DND-41 (cell line): ENCODE measurements around the gene METTL2B.
A peak's percentile ranks its signal among the peaks of the same experiment; 100 is the strongest.
"Not testable (repeated sequence)": the region's sequence is repeated elsewhere in the genome, so short reads cannot be mapped to it uniquely, and the experiment has no call there.

ENCODE experiments used
- ATAC-seq: fragments of 200-7000 bp; cut with Tn5 transposase; 3 replicates; pipeline ENCODE4 v1.9.1; 2021; ENCODE audit warnings: low read depth; ENCODE audit not compliant: insufficient read depth
- DNase-seq: peaks from one replicate; pipeline ENCODE4 v3.0.0-alpha.2; 2020
- H2AFZ ChIP-seq: 2 replicates; pipeline ENCODE4 v1.6.0; 2012; ENCODE audit warnings: low read depth, low read length
- H3K27ac ChIP-seq: 2 replicates; pipeline ENCODE4 v1.5.1; 2012; ENCODE audit warnings: low read length, inconsistent platforms
- H3K27me3 ChIP-seq: fragments of 200-600 bp; sonication (generic); 2 replicates; pipeline ENCODE4 v1.6.0; 2012; ENCODE audit warnings: low read length, mild to moderate bottlenecking, inconsistent platforms; ENCODE audit not compliant: insufficient read depth, poor library complexity
- H3K36me3 ChIP-seq: 2 replicates; pipeline ENCODE4 v1.5.1; 2012; ENCODE audit warnings: low read length, inconsistent platforms; ENCODE audit not compliant: insufficient read depth
- H3K4me1 ChIP-seq: 2 replicates; pipeline ENCODE4 v1.5.1; 2012; ENCODE audit warnings: mild to moderate bottlenecking, low read length; ENCODE audit not compliant: insufficient read depth
- H3K4me2 ChIP-seq: 2 replicates; pipeline ENCODE4 v1.6.0; 2012; ENCODE audit warnings: mild to moderate bottlenecking, moderate library complexity, low read length, inconsistent platforms; ENCODE audit not compliant: insufficient read depth
- H3K4me3 ChIP-seq, 2 experiments: fragments of 200-600 bp in 1 of 2; shearing (Covaris generic) in 1 of 2; 2 replicates each; pipeline ENCODE4 v1.5.1; 2012 to 2016; ENCODE audit warnings: inconsistent platforms in 2 of 2, low read length in 2 of 2, mild to moderate bottlenecking in 2 of 2, low read depth in 1 of 2, moderate library complexity in 1 of 2
- H3K79me2 ChIP-seq: 2 replicates; pipeline ENCODE4 v1.6.0; 2012; ENCODE audit warnings: low read length, inconsistent platforms; ENCODE audit not compliant: insufficient read depth
- H3K9ac ChIP-seq: 2 replicates; pipeline ENCODE4 v1.6.0; 2012; ENCODE audit warnings: low read depth, mild to moderate bottlenecking, inconsistent platforms, low read length, moderate library complexity
- H3K9me3 ChIP-seq: 2 replicates; pipeline ENCODE4 v1.5.1; 2012; ENCODE audit warnings: low read length, moderate library complexity, mild to moderate bottlenecking, inconsistent platforms; ENCODE audit not compliant: insufficient read depth, severe bottlenecking
- H4K20me1 ChIP-seq: 2 replicates; pipeline ENCODE4 v1.6.0; 2012; ENCODE audit warnings: low read length; ENCODE audit not compliant: insufficient read depth
- CTCF ChIP-seq: IDR thresholded peaks from 2 replicates; pipeline ENCODE4 v1.5.1; 2012; ENCODE audit warnings: borderline replicate concordance, low read length, moderate library complexity, mild to moderate bottlenecking; ENCODE audit not compliant: poor library complexity, severe bottlenecking; ENCODE audit errors: extremely low read depth
- EZH2 ChIP-seq: IDR thresholded peaks from 3 replicates; pipeline ENCODE4 v1.6.1; 2012; ENCODE audit warnings: borderline replicate concordance, low read depth, mild to moderate bottlenecking, moderate library complexity, low read length, inconsistent platforms; ENCODE audit not compliant: severe bottlenecking

METTL2B gene

DNA sequence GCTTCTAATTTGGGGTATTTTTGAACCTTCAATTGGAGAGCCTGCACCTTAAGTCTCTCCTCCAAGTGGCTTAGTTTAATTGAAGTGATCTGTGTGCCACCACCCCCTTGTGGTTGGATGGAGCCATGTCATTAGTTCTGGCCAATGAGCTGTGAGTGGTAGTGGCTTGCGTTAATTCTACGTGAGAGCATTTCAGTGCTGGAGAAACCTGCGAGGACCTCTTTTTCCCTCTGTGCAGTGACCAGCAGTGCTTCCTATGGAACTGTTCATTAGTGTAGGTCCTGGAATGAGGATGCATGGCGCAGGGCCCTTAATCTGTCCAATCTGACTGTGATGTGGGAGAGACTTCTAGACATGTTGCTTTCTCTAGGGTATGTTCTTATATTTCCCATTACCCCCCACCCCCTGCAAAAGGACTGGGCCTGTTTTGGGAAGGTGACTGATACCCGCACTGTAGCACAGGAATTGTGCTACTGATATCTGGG is 17.1 kb upstream of the METTL2B start:
- H3K4me2 ChIP-seq = no peak overlapping the region

DNA sequence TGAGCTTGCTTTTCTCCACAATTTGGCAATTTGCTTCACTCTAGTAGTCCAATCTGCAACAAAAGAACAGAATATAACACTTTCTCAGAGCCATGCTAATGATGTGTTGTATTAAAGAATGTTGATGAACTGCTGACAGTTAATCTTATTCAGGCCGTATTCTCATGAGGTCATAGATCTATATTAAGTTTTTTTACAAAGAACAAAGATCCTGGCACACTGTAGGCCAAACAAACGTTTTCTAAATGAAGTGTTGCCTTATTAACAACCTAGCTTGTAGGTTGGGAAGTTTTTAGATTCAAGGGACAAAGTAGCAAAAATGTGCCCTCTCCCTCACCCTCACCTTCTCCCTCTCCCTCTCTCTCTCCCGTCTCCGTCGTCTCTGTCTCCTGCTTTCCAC is 14.1 kb upstream of the METTL2B start:
- Histone ChIP-seq H3K9ac (no peak overlapping the region), H3K4me1 (peaks cover 13% of the 10 kb centered on the region), H2AFZ (no peak overlapping the region), H3K27ac (no peak overlapping the region), H4K20me1 (peaks cover 4% of the 10 kb centered on the region; the same call in 1 of the 2 replicates), H3K79me2 (peaks cover 42% of the 10 kb centered on the region), H3K9me3 (no peaks in the 10 kb centered on the region), H3K4me3 (no peak overlapping the region), H3K27me3 (no peaks in the 10 kb centered on the region), H3K36me3 (peaks cover 11% of the 10 kb centered on the region), H3K4me2 (no peak overlapping the region)
- ATAC-seq (no peak), DNase-seq (no peak)
- TF ChIP-seq EZH2 (no peak), CTCF (no peak)

More for the DNA sequence above, 17.1 kb upstream of the METTL2B start:
- H3K27ac ChIP-seq = no peak overlapping the region
- H3K4me1 ChIP-seq = peaks cover 36% of the 10 kb centered on the region
- H3K27me3 ChIP-seq = no peaks in the 10 kb centered on the region
- no peaks in the 10 kb centered on the region for H3K9me3 ChIP-seq
- DNase-seq (peak; percentile 64), ATAC-seq (peak; percentile 49)
- H3K79me2 ChIP-seq = peaks cover 61% of the 10 kb centered on the region
- H3K4me3 ChIP-seq = no peak overlapping the region
- peaks cover 12% of the 10 kb centered on the region for H4K20me1 ChIP-seq
- peaks cover 22% of the 10 kb centered on the region for H3K36me3 ChIP-seq
- H3K9ac ChIP-seq = no peak overlapping the region
- H2AFZ ChIP-seq = no peak overlapping the region
- TF ChIP-seq CTCF = peak; percentile 76
- TF ChIP-seq EZH2 = no peak

- not testable (repeated sequence) for H3K36me3 ChIP-seq, H3K9me3 ChIP-seq, H2AFZ ChIP-seq, H3K4me3 ChIP-seq, H3K4me1 ChIP-seq, H3K27ac ChIP-seq, H3K4me2 ChIP-seq, ATAC-seq, DNase-seq, H3K9ac ChIP-seq, H3K27me3 ChIP-seq, H4K20me1 ChIP-seq
- H3K79me2 ChIP-seq = peaks cover 33% of the 10 kb centered on the region
Observed at GRCh38 chr7:128463345-128463744, 13.2 kb upstream of the METTL2B start.

DNA sequence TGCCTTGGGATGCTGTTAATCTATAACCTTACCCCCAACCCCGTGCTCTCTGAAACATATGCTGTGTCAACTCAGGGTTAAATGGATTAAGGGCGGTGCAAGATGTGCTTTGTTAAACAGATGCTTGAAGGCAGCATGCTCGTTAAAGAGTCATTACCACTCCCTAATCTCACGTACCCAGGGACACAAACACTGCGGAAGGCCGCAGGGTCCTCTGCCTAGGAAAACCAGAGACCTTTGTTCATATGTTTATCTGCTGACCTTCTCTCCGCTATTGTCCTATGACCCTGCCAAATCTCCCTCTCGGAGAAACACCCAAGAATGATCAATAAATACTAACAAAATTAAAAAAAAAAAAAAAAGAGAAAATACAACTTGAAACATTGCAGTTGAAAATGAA is 12.6 kb upstream of the METTL2B start:
- H3K9ac ChIP-seq, H4K20me1 ChIP-seq, H2AFZ ChIP-seq, H3K4me2 ChIP-seq, H3K9me3 ChIP-seq, H3K4me1 ChIP-seq, H3K36me3 ChIP-seq, H3K27me3 ChIP-seq, H3K27ac ChIP-seq, DNase-seq, H3K4me3 ChIP-seq, ATAC-seq: not testable (repeated sequence)
- peaks cover 27% of the 10 kb centered on the region for H3K79me2 ChIP-seq

GRCh38 chr7:128466871-128467270 is 9.7 kb upstream of the METTL2B start:
- not testable (repeated sequence) for H3K27ac ChIP-seq, H3K4me3 ChIP-seq, H3K36me3 ChIP-seq, H2AFZ ChIP-seq, H3K27me3 ChIP-seq, H4K20me1 ChIP-seq, ATAC-seq, H3K79me2 ChIP-seq, H3K4me1 ChIP-seq, H3K9me3 ChIP-seq, DNase-seq, H3K4me2 ChIP-seq, H3K9ac ChIP-seq

GRCh38 chr7:128477336-128477690 is 765 bp downstream of the METTL2B start:
- ATAC-seq, H3K9me3 ChIP-seq, H4K20me1 ChIP-seq, DNase-seq, H3K27me3 ChIP-seq: not testable (repeated sequence)
- Histone ChIP-seq H3K79me2 (peaks cover 35% of the 10 kb centered on the region), H3K9ac (peak overlapping the region; percentile 73), H3K4me3 (peak overlapping the region; percentile 51 to 60; a peak in 3 of 4 replicates), H3K4me2 (peak overlapping the region; percentile 78), H3K36me3 (peaks cover 32% of the 10 kb centered on the region), H3K4me1 (peaks cover 26% of the 10 kb centered on the region), H3K27ac (peak overlapping the region; percentile 72), H2AFZ (peak overlapping the region; percentile 77)

GRCh38 chr7:128479082-128479481 is 2.5 kb downstream of the METTL2B start:
- not testable (repeated sequence) for H3K27me3 ChIP-seq, H4K20me1 ChIP-seq, DNase-seq, H3K27ac ChIP-seq, H2AFZ ChIP-seq, ATAC-seq, H3K4me3 ChIP-seq, H3K4me2 ChIP-seq, H3K9ac ChIP-seq, H3K9me3 ChIP-seq
- Histone ChIP-seq H3K79me2 (peaks cover 35% of the 10 kb centered on the region), H3K36me3 (peaks cover 39% of the 10 kb centered on the region), H3K4me1 (peaks cover 26% of the 10 kb centered on the region)
